Subcutaneous adipose tissue (tissue), 4 donors: ENCODE measurements around the gene OR1E1. TPM values are rescaled to one million over a fixed set of nuclear protein-coding genes. Genes with fewer than 3 reads are reported as not detected.

Experiments used
- small RNA-seq: library from RNA; depleted of rRNA; stranded (forward); fragments of <200 nt; gene quantifications from one replicate; pipeline ENCODE3, GENCODE V24; 2016
- total RNA-seq, 4 donors: library from RNA; depleted of rRNA; stranded (reverse); fragments of >200 nt; gene quantifications; one replicate each; pipeline ENCODE4 v1.1.0, GENCODE V29; 2016

Gene OR1E1
- total RNA-seq, 4 donors from 2014 or later: not detected

Small RNA genes lying within 50 kb of the gene (small RNA-seq; reads per million reads assigned to genes)
- not detected for gene OR1AC1P

Other genes with a start within 250 kb of the OR1E1 start
- gene OR1A2, start 200.9 kb downstream of the OR1E1 start, total RNA-seq: not detected
- not detected for gene OR1A1, start 190.7 kb downstream of the OR1E1 start, total RNA-seq
- not detected for gene OR3A1, start 100.0 kb downstream of the OR1E1 start, total RNA-seq
- 1 to 10 TPM in 1 of 4 donors, not detected in 3; 1.7 TPM for gene OR3A2, start 12.1 kb downstream of the OR1E1 start, total RNA-seq
- gene OR3A3, start 13.0 kb upstream of the OR1E1 start, total RNA-seq: not detected
- not detected for gene OR1E2, start 35.4 kb upstream of the OR1E1 start, total RNA-seq
- gene SPATA22, start 73.4 kb upstream of the OR1E1 start, total RNA-seq: 1 to 10 TPM in 2 of 4 donors, under 1 TPM in 2; 0.51 to 2.6 (median 0.96) TPM
- 1 to 10 TPM; 3.4 to 6.6 (median 5.6) TPM for gene ASPA, start 77.6 kb upstream of the OR1E1 start, total RNA-seq
- gene TRPV3, start 159.4 kb upstream of the OR1E1 start, total RNA-seq: 1 to 10 TPM in 3 of 4 donors, under 1 TPM in 1; 0.16 to 2.8 (median 1.3) TPM
- 1 to 10 TPM; 4.2 to 6.8 (median 5.1) TPM for gene TRPV1, start 211.0 kb upstream of the OR1E1 start, total RNA-seq
- gene SHPK, start 237.8 kb upstream of the OR1E1 start, total RNA-seq: 10 to 100 TPM in 3 of 4 donors, 1 to 10 TPM in 1; 7.3 to 16.8 (median 10.8) TPM
- 10 to 100 TPM; 16.8 to 28.2 (median 23.6) TPM for gene CTNS, start 238.3 kb upstream of the OR1E1 start, total RNA-seq